ENCODE data around the gene ATP2A1.

ATP2A1 gene

DNA sequence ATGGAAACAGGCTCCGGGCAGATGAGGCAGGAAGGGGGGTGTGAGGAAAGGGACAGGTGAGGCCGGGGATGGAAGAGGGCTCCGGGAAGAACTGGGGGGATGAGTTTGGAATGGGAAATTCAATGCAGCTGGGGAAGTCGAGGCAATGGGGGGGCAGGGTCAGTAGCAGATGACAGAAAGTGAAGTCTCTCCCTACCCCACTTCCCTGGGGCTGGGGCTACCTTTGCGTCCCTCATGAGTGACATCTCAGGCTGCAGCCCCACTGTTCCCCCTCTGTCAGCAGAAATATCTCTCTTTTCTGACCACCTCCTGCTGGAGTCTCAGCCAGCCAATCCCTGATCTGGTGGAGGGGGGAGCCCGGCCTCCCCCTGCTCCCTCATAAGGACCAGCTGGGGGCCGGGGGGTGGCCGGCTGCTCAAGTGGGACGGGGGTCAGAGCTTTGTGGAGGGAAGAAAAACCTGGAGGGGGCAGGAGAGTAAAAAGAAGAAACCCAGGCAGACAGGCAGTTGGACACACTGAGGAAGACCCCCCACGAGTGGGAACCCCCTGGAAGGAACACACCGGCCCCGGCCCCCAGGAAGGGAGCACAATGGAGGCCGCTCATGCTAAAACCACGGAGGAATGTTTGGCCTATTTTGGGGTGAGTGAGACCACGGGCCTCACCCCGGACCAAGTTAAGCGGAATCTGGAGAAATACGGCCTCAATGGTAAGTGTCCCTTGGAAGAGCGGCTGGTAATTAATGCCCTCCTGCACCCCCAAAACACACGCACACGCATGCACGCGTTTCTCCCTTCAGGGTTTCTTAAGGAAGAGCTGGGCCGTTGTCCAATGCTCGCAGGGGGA is at the start of gene ATP2A1:
Gene ATP2A1 (plus strand): TSS at position 406 of the 844 bp plus-strand sequence. CDS start 184 bp downstream, at position 590.
- no peaks in the 10 kb centered on the region for H3K9me2 ChIP-seq (ENCODE audit: low read depth, low read length)
- peaks cover 18% of the 10 kb centered on the region for H3K4me1 ChIP-seq (ENCODE audit: insufficient read depth, low read length, severe bottlenecking)
- H3K79me2 ChIP-seq (ENCODE audit: insufficient read depth, low read length), result no peaks in the 10 kb centered on the region
- no peaks in the 10 kb centered on the region for H3K27me3 ChIP-seq (ENCODE audit: insufficient read depth, low read length)
- H3K4me2 ChIP-seq (ENCODE audit: low read length), result peak within 1 kb of the TSS; percentile 74
- H3K27ac ChIP-seq (ENCODE audit: low read depth, low read length, poor library complexity, severe bottlenecking), result no peak within 1 kb of the TSS
- H3F3A ChIP-seq (ENCODE audit: insufficient read depth, low read length), result no peaks in the 10 kb centered on the region
- no peak within 1 kb of the TSS for H2AFZ ChIP-seq (ENCODE audit: low read length)
- no peak for TF ChIP-seq EZH2 (IDR thresholded peaks at IDR 0.05; ENCODE audit: borderline replicate concordance, low read length)
- TF ChIP-seq, protein P1, sequence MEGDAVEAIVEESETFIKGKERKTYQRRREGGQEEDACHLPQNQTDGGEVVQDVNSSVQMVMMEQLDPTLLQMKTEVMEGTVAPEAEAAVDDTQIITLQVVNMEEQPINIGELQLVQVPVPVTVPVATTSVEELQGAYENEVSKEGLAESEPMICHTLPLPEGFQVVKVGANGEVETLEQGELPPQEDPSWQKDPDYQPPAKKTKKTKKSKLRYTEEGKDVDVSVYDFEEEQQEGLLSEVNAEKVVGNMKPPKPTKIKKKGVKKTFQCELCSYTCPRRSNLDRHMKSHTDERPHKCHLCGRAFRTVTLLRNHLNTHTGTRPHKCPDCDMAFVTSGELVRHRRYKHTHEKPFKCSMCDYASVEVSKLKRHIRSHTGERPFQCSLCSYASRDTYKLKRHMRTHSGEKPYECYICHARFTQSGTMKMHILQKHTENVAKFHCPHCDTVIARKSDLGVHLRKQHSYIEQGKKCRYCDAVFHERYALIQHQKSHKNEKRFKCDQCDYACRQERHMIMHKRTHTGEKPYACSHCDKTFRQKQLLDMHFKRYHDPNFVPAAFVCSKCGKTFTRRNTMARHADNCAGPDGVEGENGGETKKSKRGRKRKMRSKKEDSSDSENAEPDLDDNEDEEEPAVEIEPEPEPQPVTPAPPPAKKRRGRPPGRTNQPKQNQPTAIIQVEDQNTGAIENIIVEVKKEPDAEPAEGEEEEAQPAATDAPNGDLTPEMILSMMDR (IDR thresholded peaks at IDR 0.05; ENCODE audit: low read length), result no peak
- H3K36me3 ChIP-seq (ENCODE audit: insufficient read depth, low read length), result peaks cover 9% of the 10 kb centered on the region; the same call in 1 of the 2 replicates
- H4K20me1 ChIP-seq (ENCODE audit: insufficient read depth, low read length), result no peaks in the 10 kb centered on the region
- H3K9ac ChIP-seq (ENCODE audit: low read length), result peak within 1 kb of the TSS; percentile 74
- H3K4me3 ChIP-seq (ENCODE audit: low read depth, low read length, poor library complexity, severe bottlenecking), result peak within 1 kb of the TSS; percentile 65
- no peaks in the 10 kb centered on the region for H3K9me3 ChIP-seq (ENCODE audit: low read length)

DNA sequence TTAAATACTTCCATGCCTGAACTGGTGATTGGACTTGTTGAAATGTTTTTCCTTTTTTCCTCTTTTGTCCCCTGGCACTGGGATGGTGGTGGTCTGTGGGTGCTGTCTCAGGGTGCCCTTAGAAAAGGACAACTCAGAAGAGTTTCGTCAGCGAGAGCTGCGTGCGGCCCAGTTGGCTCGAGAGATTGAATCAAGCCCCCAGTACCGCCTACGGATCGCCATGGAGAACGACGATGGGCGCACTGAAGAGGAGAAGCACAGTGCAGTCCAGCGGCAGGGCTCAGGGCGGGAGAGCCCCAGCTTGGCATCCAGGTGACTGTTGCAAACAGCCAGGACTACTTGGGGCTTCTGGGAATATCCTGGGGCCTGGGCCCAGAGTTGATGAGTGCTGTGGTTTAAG is 48.5 kb upstream of the ATP2A1 start:
- Histone ChIP-seq H4K20me1 (ENCODE audit: insufficient read depth, low read length) (no peaks in the 10 kb centered on the region), H3K36me3 (ENCODE audit: insufficient read depth, low read length) (peaks cover 98% of the 10 kb centered on the region), H3F3A (ENCODE audit: insufficient read depth, low read length) (no peaks in the 10 kb centered on the region), H2AFZ (ENCODE audit: low read length) (no peak overlapping the region), H3K9me3 (ENCODE audit: low read length) (no peaks in the 10 kb centered on the region), H3K27me3 (ENCODE audit: insufficient read depth, low read length) (no peaks in the 10 kb centered on the region), H3K79me2 (ENCODE audit: insufficient read depth, low read length) (peaks cover 22% of the 10 kb centered on the region), H3K4me3 (ENCODE audit: low read depth, low read length, poor library complexity, severe bottlenecking) (no peak overlapping the region), H3K27ac (ENCODE audit: low read depth, low read length, poor library complexity, severe bottlenecking) (no peak overlapping the region), H3K4me2 (ENCODE audit: low read length) (no peak overlapping the region), H3K9ac (ENCODE audit: low read length) (no peak overlapping the region), H3K9me2 (ENCODE audit: low read depth, low read length) (no peaks in the 10 kb centered on the region), H3K4me1 (ENCODE audit: insufficient read depth, low read length, severe bottlenecking) (peaks cover 11% of the 10 kb centered on the region)
- TF ChIP-seq, protein P1 (IDR thresholded peaks at IDR 0.05; ENCODE audit: low read length), result no peak
- no peak for TF ChIP-seq EZH2 (IDR thresholded peaks at IDR 0.05; ENCODE audit: borderline replicate concordance, low read length)

DNA sequence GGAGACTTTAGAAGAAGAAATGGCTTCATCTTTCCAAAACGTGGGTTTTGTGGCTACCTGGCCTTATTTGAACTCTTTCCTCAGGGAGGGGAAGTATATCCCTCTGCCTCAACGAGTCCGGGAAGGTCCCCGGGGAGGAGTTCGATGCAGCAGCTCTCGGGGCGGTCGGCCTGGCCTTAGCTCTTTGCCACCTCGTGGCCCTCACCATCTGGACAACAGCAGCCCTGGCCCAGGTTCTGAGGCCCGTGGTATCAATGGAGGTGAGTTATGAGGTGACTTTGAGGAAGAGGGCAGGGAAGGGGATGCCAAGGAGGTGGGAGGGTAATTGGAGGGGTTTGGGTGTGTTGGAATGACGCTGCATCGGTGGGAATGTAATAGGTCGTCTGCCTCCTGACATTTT is 47.8 kb upstream of the ATP2A1 start:
- Histone ChIP-seq H3K4me3 (ENCODE audit: low read depth, low read length, poor library complexity, severe bottlenecking) (no peak overlapping the region), H3K9ac (ENCODE audit: low read length) (no peak overlapping the region), H3K79me2 (ENCODE audit: insufficient read depth, low read length) (peaks cover 15% of the 10 kb centered on the region), H3K4me2 (ENCODE audit: low read length) (no peak overlapping the region), H3K27ac (ENCODE audit: low read depth, low read length, poor library complexity, severe bottlenecking) (no peak overlapping the region), H3K36me3 (ENCODE audit: insufficient read depth, low read length) (peaks cover 100% of the 10 kb centered on the region), H3K9me3 (ENCODE audit: low read length) (no peaks in the 10 kb centered on the region), H3K27me3 (ENCODE audit: insufficient read depth, low read length) (no peaks in the 10 kb centered on the region), H2AFZ (ENCODE audit: low read length) (no peak overlapping the region), H4K20me1 (ENCODE audit: insufficient read depth, low read length) (no peaks in the 10 kb centered on the region), H3K4me1 (ENCODE audit: insufficient read depth, low read length, severe bottlenecking) (peaks cover 3% of the 10 kb centered on the region), H3K9me2 (ENCODE audit: low read depth, low read length) (no peaks in the 10 kb centered on the region), H3F3A (ENCODE audit: insufficient read depth, low read length) (no peaks in the 10 kb centered on the region)
- TF ChIP-seq, protein P1 (IDR thresholded peaks at IDR 0.05; ENCODE audit: low read length), result no peak
- TF ChIP-seq EZH2 (IDR thresholded peaks at IDR 0.05; ENCODE audit: borderline replicate concordance, low read length), result no peak
